Measurements from ENCODE around the gene NACAD.
A peak's percentile ranks its signal among the peaks of the same experiment; 100 is the strongest.

NACAD gene, protein sequence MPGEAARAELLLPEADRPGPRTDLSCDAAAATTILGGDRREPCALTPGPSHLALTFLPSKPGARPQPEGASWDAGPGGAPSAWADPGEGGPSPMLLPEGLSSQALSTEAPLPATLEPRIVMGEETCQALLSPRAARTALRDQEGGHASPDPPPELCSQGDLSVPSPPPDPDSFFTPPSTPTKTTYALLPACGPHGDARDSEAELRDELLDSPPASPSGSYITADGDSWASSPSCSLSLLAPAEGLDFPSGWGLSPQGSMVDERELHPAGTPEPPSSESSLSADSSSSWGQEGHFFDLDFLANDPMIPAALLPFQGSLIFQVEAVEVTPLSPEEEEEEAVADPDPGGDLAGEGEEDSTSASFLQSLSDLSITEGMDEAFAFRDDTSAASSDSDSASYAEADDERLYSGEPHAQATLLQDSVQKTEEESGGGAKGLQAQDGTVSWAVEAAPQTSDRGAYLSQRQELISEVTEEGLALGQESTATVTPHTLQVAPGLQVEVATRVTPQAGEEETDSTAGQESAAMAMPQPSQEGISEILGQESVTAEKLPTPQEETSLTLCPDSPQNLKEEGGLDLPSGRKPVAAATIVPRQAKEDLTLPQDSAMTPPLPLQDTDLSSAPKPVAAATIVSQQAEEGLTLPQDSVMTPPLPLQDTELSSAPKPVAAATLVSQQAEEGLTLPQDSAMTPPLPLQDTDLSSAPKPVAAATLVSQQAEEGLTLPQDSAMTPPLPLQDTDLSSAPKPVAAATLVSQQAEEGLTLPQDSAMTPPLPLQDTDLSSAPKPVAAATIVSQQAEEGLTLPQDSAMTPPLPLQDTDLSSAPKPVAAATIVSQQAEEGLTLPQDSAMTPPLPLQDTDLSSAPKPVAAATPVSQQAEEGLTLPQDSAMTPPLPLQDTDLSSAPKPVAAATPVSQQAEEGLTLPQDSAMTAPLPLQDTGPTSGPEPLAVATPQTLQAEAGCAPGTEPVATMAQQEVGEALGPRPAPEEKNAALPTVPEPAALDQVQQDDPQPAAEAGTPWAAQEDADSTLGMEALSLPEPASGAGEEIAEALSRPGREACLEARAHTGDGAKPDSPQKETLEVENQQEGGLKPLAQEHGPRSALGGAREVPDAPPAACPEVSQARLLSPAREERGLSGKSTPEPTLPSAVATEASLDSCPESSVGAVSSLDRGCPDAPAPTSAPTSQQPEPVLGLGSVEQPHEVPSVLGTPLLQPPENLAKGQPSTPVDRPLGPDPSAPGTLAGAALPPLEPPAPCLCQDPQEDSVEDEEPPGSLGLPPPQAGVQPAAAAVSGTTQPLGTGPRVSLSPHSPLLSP (N-terminal part only)

DNA sequence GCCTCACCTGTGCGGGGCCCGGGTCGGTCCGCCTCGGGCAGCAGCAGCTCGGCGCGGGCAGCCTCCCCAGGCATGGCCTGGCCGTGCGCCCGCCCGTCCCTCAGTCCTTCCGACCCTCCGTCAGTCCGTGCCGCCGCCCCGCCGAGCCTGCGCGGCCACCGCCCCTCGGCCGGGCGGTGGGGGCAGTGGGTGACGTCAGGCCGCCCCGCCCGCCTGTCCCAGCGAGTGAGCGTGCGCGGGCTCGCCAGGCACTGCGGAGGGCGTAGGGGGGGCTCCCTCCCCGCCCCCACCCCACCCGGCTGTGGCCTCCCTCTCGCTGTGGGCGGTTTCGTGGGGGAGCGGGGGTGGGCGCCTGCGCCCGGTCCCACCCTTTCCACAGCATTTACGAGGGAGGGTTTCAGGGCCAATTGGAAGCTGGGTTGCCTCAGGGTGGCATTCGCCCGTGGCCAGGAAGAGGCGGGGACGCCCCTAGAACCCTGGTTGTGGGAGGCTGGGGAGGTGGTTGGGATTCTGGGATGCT lies at the start of gene NACAD:
Gene NACAD, minus strand, starts transcription at position 149 of the 520 bp plus-strand sequence. Its CDS starts 75 bp downstream, at position 74.
- DNase-seq (ENCODE audit: low read depth in 4 of 4, low spot score in 1 of 4) = no peak

DNA sequence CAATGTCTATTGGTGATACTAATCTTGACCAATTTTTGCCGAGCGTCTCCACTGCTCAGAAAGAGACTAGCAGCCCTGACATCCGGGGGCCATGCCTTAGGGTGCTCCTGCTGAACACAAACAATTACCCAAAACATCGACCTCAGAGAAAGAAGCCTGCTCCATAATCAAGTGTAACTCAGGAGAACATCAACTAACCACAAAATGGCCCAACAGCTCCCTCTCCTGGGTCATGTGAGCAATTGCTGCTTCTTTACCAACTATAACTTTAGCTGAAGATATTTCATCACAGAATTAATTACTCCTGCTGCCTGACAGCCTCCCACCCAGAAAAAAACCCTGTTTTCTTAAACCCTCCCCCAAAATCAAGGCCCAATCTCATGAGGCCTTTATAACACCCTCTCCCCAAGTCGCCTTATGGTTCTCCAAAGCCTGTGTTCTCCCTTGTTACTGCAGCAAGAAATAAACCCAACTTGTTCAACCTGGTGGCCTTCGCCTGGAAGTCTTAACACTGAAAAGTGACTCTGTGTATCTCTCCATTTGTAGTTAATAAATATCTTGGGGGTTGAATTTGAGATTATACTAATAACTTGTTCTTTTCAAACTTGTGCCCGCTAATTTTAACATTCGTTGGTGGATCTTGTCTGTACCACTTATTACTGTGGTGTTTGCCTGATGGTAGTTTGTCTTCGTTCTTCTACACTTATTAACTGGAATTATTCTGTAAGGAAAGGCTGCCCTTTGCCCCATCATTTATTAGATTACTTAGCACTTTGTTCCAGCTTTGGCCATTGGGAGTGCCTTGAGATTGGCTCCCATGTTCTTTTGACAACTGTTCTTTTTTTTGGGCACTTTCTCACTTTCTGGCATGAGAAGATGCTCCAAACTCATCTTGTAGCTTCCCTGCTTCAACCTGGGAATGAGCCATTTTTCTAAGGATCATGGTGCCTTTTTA lies 47.6 kb upstream of the NACAD start:
- peak; percentile 29 to 43 (median 35) for DNase-seq (ENCODE audit: low read depth in 4 of 4, low spot score in 1 of 4)

DNA sequence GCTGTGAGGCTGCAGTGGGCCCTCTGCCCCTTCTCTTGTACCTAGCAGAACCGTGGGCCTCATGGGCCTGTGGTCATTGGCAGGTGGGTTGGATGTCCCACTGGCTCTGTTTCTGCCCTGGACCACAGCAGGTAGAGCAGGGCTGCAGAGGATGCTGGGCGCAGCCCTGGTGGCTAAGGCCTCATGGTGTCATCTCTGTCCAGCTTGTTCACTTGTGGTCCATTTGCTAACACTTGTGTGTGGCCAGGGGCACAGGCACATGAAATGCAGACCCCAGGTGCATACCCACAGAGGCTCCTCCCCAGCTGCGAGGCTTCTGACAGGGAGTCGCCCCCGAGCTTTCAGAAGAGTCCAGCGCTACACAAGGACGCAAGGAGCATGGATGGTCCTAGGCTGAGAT lies 45.1 kb upstream of the NACAD start:
- no peak for DNase-seq (ENCODE audit: low read depth in 4 of 4, low spot score in 1 of 4)

DNA sequence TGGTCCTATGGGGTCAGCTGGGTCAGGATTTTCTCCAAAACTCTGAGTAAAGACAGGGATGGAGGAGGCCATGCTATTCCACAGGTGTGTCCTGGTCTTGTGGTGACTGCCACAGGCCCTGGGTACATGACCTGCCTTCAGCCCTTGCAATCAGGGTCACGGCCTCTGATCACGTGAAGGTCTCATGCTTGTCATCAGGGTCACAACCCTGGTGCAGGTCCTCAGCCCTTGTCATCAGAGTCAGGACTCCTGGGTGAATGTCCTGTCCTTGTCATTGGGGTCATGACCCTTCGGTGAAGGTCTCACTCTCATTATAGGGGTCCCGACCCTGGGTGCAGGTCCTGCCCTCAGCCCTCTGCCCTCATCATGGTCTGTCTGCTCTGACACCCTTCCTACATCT lies 44.6 kb upstream of the NACAD start:
- DNase-seq (ENCODE audit: low read depth in 4 of 4, low spot score in 1 of 4) = no peak

DNA sequence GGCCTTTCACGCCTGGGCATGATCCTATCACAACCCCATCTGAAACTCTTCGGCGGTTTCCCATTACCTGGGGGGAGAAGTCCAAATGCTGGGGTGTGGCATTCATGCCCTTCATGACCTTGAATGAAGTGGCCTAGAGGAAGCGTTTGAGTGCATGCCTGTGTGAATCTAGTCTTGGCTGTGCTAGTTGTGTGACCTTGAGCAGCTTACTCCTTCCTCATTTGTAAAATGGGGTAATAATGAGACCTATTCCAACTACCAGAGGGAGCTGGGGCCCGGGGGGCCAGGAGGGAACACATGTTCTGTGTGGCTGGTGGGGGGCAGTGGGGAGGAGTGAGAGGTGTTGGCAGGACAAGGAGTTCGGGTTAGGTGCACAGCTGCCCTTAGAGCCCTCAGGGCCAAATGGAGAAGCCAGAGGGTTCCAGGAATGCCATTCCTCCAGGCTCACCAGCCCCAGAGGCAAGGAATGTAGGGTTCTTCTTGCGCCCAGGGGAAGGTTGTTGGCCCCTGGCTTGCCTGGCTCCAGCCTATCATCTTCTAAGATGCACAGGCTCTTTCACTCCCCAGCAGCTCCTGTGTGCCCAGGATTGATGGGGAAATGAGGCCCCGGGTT lies 44.0 kb upstream of the NACAD start:
- DNase-seq (ENCODE audit: low read depth in 4 of 4, low spot score in 1 of 4) = no peak

DNA sequence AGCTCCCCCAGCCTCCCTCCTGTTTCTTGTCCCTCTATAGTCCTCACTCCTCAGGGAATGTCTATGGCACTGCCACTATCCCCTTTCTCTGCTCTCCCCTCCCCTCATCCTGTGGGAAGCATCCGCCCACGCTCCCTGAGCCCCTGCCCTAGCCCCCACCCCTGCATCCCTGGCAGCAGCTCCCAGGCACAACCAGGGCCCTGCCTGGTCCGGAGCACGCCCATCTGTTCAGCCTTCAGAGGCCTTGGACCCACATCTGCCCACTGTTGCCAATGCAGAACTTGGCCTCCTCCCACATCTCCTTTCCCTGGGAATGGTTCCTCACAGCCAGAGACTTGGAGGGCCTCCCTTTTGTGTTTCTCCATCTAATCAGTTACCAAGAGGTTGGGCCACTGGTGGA lies 43.1 kb upstream of the NACAD start:
- no peak for DNase-seq (ENCODE audit: low read depth in 4 of 4, low spot score in 1 of 4)

DNA sequence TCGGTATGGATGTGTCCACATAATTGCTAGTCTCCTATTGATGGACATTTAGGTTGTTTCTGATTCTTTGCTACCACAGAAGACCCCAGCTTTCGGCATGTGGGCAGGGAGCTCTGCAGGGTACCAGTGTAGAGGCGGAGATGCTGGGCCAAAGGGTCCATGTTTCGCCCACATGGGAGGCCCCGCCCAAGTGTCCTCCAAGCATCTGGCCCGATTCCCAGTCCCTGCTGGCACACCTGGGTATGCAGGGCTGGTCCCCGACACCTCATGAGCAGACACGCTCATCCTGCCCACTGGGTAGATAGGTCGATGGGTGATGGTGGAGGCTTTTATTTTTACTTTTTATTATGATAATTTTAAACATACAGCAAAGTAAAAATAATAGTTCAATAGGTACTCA lies 42.1 kb upstream of the NACAD start:
- DNase-seq (ENCODE audit: low read depth in 4 of 4, low spot score in 1 of 4) = no peak

DNA sequence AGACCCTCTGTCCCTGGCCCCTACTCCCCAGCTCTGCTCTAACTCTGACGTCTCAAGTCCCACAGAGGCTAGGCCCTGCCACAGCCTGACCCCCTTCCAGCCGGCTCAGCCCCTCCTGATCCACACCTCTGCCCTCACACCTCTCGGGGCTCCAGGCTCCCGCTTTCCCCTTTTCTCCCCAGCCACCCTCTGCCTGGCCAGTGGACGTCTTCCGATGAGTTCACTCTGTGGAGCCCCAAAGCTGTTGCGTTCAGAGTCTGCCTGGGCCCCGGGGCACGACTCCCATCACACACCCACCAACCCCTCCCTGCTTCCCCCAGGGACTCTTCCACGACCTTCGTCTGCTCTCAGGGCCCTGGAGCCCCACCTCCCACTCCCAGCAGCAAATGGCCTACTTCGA lies 41.1 kb upstream of the NACAD start:
- DNase-seq (ENCODE audit: low read depth in 4 of 4, low spot score in 1 of 4) = no peak

DNA sequence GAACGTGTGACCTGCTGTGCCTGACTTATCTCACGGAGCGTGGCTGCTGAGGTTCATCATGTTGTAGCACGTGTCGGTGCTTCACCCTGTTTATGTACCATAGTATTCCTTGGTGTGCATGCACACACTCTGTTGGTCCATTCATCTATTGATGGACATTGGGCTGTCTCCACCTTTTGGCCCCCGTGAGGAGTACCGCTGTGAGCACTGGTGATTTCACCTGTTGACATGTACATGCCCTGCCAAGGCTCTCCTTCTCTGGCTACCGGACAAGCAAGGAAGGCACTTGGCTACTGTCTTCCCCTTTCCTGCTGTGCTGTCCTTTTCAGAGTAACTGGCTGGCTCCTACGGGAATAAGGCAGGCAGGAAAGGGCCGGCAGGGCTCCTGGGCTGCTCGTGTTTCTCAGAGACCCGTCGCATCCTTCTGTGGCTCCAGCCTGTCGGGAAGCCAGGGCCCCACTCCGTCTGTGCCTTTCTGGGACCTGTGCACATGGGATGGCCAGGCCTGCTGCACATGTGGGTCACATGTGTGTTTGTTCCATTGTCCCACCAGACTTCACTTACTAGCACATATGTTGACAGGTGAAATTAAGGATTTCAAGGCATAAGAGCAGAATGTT lies 40.5 kb upstream of the NACAD start:
- no peak for DNase-seq (ENCODE audit: low read depth in 4 of 4, low spot score in 1 of 4)

DNA sequence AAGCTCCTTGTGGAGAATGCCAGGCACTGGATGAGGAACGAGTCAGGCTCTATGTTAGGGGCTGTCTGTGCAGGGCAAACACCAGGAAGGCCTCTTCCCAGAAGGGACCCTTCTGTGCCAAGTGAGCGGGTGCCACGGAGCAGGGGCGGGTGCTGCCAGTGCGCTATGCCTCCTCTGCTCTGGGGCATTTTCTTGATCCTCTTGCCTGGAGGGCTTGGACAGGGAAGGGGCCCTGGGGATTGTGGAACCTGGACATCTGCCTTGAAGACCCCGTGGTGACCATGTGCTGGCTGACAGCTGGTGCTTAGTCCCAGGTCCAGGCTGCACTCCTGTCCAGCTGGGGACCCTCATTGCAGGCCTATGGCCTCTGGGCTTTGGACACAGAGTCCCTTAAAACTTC lies 38.2 kb upstream of the NACAD start:
- DNase-seq (ENCODE audit: low read depth in 4 of 4, low spot score in 1 of 4) = no peak

DNA sequence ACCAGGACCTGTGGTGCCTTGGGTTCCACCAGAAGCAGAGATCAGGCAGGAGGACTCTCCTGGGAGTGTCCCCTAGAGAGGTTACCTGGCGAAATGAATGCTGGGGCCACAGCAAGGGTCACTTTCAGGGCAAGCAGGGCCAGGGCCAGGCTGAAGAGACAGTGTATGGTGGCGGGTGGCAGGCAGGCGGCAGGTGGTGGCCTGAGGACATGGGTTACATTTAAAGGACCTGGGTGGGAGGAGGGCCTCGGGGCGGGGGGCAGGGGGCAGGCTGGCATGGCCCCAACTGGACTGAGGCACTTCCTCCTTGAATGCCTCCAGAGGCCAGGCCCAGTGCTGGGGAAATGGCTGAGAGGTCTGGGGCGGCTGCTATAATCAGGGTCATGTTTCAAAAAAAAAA lies 37.4 kb upstream of the NACAD start:
- DNase-seq (ENCODE audit: low read depth in 4 of 4, low spot score in 1 of 4) = no peak

DNA sequence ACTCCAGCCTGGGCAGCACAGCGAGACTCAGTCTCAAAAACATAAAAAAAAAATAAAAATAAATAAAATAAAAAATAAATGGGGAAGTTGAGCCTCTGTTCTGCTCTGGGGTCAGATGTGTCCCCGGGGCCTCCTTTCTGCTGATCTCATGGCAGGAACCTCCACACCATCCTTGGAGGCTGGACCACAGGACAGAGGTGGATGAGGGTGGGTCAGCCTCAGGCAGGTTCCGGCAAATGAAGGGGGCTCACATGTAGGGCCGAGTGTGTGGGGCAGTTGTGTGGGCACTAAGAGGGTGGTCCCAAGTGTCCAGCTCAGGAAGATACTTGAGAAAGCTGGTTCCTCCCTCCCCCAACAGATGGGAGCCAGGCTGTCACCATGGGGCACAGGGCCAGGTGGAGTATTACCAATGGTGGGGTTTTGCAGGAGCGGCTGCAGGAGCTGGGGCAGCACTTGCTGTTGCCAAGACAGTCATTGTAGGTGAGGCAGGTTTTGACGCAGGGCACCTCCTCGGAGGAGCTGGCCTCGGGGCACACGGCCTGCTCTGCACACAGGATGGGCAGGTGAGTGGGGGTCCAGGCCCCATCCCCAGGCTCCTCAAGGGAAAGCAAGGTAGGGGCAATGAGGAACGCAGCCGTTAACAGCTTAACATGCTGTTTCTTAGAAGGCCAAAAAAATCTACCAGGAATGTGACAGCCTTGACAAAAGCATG lies 36.6 kb upstream of the NACAD start:
- no peak for DNase-seq (ENCODE audit: low read depth in 4 of 4, low spot score in 1 of 4)

DNA sequence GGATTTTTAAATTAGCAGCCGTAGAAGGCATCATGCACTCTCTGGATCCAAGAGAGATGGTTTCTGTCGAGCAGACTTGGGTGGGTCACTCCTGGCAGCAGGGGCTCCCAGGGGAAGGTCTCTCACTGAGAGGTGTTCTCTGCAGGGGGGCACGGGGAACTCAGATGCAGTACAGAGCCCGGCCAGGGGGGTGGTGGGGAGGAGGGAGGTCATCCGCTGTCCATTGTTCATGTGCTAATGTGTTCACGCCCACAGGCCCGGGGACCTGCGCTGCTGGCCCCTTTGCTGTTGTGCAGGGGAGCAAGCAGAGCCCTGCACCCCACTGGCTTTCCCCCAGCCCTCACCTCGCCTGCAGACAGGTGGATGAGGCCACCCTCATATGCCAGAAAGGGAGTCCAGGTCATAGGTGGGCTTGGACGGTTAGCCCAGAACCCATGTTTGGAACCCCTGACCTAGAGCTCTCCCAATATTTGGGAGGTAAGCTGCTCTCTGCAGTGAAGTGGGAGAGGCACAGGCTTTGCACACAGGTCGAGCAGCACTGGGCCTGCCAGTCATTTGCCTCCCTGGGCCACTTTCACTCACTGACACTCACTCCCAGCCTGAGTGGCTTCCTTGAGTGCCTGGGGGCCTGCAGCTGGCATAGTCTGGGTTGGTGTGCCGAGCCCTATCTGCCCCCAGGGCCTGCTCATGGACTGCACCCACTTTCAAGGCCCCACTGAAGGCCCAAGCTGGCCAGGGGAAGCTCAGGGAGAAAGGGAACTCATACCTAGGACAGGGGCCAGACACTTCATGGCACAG lies 35.3 kb upstream of the NACAD start:
- no peak for DNase-seq (ENCODE audit: low read depth in 4 of 4, low spot score in 1 of 4)

DNA sequence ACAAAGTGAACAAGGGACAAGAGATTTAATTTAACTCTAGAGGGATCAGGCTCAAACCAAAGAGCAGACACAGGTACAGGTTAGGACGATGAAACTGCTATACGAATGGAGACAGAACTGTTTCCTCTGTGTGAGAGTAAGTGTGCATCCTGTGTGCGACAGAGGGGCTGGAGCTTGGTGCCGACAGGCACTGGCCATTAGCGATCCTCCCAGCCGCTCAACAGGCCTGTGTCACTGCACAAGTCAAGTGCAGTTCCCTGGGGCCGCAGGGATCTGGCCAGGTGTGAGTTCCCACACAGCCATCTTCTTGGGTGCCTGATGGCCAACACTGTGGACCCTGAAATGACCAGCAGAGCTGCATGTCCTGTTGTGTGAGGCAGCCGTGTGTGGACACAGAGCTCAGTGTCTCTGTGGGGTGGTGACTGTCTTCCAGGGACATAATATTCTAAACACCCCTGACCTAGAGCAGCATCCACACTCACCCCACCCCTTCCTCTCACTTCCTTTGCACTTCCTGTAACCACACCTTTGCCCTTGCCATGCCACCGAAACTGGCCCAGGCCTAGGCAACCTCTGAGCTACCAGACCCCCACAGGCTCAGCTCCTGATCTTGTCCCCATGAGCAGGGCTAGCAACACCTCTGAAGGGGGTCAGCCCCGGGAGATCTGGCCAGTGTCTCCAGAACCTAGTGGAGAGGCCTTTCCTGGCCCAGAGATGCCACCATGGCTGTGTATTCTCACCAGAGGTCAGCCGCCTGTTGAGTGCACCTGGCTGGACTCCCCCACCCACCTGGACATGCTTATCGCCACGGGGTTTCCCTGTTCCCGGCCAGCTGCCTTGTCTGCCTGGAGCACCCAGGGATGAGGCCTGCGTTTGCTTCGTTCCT lies 34.4 kb upstream of the NACAD start:
- no peak for DNase-seq (ENCODE audit: low read depth in 4 of 4, low spot score in 1 of 4)

DNA sequence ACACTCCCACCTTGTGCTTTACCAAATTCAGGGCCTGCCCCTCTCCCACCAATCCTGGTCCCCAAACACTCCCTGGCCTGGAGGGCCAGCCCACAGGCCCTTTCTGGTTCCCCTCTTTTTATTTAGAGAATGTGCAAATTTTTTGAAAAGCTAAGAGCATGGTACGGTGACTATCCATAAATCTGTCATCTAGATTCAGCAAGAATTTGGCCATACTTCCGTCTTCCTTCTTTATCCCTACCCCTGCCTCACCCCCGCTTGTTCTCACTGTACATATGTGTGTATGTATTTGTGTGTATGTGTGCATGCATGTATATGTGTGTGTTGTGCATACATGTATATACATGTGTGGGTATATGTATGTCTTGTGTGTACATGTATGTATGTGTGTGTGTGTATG lies 30.8 kb upstream of the NACAD start:
- DNase-seq (ENCODE audit: low read depth in 4 of 4, low spot score in 1 of 4) = no peak

DNA sequence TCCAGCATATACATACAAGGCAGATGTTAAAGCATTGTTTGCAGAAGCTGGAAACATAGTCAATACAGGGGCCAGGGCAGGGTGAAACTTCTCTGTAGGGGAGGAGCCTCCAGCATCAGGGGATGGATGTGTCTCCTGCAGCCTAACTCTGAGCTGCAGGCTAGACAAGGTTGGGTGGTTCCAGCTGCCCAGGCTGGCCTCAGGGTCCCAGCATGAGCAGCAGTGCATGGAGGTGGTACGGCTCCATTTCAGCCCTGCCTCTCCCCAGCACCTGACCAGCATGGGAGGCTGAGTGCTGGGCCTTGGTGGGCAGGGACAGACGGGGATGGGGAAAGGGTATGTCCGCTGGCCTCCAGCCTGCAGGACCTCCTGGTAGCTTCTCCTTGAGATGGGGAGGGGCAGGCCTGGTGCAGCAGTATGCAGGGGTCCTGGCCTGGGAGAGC lies 30.1 kb upstream of the NACAD start:
- DNase-seq (ENCODE audit: low read depth in 4 of 4, low spot score in 1 of 4) = no peak

DNA sequence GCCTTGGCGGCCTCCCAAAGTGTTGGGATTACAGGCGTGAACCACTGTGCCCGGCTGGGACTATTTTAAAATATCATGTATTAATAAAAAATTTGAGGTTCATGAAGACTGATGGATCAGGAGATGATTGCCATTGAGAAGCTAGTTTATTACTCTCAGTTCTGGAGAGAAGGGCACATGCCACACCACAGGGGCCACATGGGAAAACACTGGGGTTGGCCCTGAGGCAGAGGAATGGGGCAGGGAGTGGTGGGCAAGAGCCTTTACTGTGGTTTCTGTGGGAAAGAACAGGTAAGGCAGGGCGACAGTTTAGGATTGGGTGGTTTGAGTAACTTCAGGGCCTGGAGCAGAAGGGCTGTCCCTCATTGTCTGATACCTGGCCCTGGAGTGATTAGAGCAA lies 29.5 kb upstream of the NACAD start:
- DNase-seq (ENCODE audit: low read depth in 4 of 4, low spot score in 1 of 4) = no peak
